Kidney tubule cell (primary cell): ENCODE measurements around the gene SKP1.

Source experiments
- DNase-seq: peaks from one replicate; pipeline ENCODE4 v3.0.0-alpha.2; 2018; ENCODE audit warnings: low spot score

SKP1 gene

DNA sequence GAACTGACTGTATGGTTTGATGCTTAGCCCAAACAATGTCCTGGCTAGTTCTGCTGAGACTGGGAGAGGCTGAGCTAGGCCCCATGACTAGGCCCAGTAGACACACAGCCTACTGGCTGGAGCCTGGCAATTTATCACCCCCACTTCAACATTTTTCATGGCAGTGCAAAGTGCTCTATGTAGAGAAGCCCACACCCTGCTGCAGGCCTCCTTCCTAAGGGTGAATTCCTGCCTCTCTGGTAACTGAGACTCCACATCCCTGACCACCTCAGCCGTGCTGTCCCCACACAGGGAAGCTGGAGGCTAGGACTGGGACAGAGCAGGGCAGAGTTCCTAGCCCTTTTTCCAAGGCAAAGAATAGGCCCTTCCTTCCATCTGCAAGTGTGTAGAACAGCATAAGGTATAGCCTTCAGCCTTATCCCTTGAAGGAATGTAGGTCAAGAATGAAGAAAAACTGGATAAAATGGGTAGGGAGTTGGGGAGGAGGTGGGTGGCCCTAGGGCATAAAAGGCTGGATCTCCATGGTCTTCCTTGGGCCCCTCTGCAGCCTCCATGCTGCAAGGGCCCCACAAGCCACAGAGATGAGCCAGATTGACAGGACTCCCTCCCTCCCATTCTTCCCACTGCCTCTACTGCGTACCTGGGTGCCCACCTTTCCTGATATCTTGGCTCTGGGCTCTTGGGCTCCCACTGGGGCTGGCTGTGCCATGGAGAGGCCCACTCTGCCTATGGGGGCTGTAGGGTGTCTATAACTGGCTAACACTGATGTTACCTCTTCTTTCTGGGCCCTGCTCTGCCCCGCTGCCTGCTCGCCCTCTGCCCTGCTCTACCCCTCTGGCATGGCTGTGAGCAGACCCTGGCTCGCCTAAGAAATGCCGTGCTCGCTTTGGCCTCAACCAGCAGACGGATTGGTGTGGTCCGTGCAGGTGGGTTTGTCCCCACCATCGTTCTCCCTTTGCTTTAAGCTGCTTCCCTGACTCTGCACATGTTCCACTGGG is 32.5 kb downstream of the SKP1 start:
- no peak for DNase-seq

DNA sequence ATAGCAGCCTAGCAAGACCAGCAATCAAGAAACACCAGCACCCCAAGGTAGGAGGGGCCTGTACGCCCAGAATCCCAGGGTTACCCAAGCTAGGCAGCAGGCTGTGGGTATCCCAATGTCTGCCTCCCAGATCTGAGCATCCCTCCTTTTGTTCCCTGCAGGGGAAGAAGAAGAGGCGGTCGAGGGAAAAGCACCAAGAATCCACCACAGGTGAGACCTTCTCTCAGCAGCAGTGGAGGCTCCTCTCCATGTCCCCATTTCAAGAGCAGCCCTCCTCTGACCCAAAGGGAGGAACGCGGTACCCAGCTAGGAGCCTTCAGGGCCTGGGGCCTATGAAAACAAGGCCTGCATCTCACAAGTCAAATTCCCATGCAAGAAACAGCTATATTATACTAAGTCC is 33.3 kb downstream of the SKP1 start:
- DNase-seq: no peak

DNA sequence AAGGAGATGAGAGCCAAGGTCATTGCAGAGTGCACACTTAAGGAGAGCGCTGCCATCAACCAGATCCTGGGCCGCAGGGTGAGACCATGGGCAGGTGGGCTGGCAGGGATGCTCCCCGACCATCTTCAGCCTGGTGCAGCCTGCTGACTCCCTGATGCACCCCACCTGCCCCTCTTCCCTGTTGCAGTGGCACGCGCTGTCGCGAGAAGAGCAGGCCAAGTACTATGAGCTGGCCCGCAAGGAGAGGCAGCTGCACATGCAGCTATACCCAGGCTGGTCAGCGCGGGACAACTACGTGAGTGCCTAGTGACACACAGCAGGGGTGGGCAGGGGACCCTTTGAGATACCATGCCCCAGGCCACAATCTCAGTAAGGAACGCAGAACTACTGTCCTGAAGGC is 33.9 kb downstream of the SKP1 start:
- DNase-seq: no peak

DNA sequence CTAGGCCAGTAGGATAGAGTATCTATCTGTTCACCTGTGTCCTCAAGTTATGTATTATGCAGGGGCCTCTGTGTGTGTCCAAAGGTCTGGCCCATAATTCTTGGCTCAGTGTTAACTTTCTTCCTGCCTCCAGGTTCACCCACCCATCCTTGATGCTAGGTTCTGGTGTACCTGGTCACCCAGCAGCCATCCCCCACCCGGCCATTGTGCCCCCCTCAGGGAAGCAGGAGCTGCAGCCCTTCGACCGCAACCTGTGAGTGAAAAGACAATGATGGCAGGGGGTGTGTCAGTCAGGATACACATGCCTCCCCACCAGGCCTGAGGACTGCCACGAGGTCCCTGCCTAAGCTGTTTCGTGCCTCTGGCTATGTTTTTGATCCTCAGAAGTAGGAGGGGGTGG is 34.7 kb downstream of the SKP1 start:
- DNase-seq: no peak

DNA sequence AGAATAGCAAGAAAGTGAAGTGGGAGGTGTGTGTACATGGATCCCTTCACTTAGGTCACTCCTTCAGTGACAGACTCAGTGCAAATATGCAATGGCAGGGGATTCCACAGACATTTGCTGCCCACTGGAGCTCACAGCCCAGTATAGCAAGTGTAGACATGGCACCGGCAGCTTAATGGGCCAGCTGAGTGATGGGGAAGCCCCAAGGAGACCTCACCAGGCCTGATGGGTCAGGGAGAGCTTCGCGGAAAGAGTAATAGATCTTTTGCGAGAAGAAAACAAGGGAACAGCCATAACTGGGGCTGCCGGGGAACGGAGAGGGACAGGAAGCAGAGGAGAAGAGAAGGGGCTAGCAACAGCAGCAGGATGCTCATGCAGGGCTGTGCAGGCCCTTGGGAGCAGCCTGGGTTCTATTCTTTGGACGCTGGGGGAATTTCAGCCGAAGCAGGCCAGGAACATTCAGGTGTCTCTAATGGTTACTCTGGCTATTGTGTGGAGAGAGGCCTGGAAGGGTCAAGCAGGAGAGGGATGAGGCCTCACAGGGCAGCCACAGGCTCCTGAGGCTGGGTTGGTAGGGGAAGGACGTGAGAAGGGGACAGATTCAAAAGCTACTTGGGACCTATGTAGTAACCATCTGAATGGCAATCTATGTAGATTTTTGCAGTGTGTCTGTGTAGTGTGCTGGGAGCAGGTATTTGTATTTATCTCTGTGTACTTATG is 35.3 kb downstream of the SKP1 start:
- DNase-seq: peak; percentile 22

DNA sequence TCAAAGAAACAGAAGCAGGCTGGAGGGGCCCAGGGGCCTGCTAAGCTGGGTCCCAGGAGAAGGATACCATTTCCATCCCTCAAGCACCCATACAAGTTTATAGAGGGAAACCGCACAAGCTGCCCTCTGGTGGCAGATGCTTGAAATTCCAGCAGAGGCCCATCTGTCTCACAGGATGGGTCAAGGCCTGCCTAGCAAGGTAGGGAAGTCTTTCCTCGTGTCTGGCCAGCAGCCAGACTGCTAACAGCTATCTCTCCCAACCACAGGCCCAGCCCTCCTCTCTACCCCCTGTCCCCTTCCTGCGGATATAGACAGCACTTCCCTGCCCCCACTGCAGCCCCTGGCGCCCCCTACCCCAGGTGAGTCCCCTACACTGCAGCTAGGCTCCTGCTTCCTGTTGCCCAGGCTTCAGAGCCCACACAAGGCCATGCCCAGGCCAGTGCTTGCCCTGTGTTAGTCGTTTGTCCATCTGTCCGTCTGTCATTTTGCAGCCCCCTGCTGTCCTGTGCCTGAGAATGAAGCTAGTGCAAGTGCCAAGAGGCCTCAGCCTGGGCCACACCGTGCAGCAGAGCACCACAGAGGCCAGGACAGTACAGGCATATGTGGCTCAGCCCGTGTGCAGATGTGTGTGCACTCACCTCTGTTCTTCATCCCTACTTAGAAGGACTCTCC is 36.1 kb downstream of the SKP1 start:
- DNase-seq: peak; percentile 84

DNA sequence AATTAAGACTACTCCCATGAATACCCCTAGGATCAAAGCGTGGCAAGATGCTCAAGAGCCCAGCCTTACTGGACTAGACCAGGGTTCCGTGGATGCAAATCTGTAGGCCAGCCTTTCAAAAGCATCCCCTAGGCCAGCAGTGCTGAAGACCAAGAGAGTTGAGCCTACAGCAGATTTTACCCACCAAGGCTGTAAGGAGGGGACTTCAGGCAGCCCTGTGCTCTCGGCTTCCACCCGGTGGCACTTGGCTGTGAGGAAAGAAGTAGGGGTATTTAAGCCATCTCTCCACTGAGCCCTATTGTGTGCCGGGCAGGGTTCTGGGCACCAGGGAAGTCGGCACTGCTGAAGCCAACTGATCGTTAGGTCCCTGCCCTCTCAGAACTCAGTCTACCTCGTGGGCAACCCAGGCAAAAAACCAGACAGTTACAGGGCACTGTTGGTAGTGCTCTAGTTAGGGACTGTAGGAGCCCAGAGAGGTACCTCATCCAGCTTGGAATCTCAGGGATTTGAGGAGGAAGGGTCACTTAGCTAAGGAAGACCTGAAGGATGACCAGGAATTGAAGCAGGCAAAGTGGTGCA is 36.8 kb downstream of the SKP1 start:
- DNase-seq: no peak

DNA sequence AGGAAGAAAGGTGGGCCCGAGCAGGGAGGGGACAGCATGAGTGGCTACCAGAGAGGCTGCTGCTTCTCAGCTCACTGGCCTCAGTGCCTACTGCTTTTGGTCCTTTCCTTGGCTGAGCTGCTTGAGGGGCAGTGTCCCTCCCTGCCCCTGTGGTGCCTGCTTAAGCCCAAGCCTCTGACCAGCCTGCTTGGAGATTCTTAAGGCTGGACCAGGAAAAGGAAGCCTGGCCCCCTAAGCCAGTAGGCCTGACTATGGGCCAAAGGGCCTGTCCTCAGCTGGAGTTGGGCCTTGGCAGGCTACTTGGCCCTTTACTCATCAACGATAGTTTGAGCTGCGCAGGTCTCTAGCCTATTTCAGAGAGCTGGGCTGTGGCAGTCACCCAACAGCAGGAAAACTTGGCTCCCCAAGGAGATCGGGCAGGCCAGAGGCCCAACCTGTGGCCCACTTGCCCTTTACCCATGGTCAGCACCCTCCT is 37.3 kb downstream of the SKP1 start:
- DNase-seq: no peak

DNA sequence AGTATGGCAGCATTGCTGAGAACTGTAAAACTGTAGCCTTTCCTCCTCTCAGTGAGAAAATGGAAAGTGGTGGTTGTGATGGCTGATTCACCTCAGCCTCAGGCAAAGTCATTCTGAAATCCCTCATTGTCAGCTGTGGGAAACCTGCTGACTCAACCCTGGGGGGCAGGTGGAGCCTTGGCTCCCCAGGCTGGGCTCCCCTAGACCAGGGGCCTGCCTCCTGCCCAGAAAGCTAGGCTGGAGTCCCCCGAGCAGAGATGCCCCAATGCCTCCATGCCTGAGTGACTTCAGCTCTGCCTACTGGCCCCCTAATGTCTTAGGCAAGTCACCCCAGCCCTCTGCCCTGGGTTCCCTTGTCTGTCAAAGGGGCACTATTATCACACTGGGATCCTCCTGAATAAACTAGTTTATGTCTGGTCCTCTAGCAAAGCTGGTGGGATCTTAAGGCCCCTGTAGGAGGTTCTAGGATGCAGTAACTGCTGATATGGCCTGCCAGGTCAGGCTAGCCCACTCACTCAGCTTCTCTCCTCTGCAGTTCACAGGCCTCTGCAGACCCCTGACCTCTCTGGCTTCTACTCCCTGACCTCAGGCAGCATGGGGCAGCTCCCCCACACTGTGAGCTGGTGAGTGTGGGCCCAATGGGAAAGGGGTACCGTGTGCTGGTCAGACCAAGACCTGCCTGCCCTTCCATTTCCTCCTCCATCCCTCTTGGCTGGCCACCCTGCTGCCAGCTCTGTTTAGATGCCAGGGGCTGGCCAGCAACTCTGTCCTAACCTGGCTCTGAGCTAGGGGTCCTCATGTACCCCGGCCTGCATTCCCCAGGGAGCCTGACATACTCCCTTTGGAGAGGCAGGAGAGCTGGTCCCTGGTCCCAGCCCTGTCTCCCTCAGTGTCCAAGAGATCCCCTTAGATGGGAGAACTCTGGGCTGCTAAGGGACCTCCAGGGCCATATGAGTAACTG is 38.1 kb downstream of the SKP1 start:
- DNase-seq: peak; percentile 71

DNA sequence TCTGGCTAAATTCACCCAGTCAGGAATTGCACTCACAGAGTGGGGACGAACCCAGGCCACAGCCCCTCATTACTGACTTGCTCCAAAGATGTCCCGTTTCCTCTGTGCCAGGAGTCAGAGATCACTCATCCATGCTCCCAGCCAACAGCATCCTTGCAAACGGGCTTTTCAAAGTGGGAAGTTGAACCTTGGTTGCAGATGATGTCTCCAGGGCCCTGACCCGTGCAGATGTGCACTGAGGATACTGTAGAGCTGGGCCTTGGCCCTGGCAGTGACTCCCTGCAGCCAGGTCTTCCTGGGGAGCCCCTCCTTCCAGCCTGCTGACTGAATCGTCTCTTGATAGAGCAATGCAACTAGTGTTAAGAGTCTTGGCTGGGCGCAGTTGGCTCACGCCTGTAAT is 40.0 kb downstream of the SKP1 start:
- DNase-seq: no peak

DNA sequence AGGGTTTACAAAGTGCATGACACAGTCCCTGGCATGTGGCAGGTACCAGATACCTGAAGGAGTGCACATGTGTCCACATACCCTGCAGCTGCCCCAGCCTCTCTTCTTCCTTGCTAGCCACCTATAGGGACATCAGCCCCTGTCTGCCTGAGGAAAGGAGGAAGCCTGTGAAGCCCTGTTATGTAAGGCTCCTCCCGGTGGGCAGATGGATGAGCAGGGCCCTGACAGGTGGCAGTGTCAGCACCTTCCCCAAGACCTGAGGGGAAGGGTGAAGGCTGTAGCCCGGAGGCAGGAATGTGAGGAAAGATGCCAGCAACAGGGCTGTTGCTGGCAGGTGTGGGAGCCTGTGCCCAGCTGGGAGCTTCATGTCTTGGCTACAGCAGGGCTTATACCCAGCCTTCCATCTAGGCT is 40.5 kb downstream of the SKP1 start:
- DNase-seq: no peak

DNA sequence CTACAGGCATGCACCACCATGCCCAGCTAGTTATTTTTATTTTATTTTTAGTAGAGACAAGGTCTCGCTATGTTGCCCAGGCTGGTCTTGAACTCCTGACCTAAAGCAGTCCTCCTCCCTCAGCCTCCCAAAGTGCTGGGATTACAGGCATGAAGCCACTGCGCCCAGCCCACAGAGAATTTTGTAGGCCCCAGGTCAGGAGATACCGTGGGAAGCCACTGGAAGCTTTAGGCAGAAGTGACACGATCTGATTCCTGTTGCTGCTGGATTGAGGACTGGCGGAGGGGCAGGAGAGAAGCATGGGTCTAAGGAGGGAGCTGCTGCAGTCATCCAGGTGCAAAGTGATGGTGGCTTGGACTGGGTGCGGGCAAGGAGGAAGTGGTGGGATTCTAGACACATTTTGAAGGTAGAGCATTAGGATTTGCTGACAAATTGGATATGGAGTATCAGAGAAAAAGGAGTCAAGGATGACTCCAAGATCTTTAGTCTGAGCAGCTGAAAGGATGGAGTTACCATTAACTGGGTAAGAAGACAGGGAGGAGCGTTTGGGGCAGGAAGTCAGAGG is 41.6 kb downstream of the SKP1 start:
- no peak for DNase-seq

DNA sequence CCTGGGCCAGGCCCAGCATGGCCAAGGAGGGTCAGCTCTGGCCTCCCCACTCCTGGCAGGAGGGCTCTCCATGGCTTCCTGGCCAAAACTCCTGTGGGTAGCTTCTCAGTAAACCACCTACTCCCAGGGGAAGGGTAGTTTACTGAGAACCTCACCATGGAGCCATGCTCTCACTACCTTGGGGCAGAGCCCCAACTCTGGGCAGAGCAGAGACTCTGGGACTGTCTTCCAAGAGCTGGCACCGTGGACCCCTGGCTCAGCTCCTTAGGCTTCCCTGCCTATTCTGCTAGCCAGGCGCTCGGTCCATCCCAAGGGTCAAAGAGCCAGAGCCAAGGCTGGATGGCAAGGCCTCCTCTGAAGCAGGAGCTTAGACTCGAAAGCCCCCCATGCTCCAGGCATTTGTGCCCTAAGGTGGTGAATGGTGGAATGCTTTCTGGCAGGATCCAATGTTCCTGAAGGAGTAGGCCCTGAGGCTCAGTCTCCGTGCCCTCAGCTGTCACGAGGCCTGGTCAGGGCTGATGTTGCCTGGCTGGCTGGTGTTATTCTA is 42.7 kb downstream of the SKP1 start:
- no peak for DNase-seq

DNA sequence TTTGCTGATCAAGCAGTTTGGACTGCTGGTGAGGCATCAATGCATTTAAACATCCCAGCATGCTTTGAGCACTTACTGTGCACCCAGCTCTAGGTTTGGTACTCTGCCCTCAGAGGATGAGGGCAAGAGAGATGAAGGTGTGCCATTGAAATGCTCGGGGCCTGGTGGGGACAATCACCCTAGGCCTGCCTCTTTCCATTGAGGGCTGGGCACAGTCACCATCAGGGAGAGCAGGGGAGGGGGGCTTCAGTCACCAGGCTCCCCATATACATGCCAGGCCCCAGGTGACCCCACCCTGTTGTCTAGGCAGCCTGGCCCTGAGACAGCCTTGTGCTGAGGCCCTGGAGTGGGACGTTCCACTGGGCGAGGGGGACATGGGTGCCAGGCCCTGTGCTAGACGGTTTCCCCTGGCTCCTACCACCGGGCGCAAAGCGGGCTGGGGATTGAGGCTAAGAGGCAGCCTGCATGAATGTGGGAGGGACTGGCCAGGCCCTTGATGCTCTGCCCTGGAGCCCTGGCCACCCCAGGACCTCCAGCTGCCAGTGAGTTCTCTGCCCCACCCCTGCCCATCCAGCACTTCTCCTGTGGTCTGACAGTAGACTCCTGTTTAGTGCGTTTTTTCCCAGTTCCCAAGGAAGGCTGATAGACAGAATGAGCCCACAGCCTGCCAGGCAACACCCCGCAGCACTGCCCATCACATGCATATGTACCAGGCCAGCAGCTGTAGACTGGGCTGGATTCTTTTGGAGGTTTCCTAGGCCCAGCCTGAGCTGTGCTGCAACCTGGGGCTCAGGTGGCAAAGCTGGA is 43.4 kb downstream of the SKP1 start:
- no peak for DNase-seq

DNA sequence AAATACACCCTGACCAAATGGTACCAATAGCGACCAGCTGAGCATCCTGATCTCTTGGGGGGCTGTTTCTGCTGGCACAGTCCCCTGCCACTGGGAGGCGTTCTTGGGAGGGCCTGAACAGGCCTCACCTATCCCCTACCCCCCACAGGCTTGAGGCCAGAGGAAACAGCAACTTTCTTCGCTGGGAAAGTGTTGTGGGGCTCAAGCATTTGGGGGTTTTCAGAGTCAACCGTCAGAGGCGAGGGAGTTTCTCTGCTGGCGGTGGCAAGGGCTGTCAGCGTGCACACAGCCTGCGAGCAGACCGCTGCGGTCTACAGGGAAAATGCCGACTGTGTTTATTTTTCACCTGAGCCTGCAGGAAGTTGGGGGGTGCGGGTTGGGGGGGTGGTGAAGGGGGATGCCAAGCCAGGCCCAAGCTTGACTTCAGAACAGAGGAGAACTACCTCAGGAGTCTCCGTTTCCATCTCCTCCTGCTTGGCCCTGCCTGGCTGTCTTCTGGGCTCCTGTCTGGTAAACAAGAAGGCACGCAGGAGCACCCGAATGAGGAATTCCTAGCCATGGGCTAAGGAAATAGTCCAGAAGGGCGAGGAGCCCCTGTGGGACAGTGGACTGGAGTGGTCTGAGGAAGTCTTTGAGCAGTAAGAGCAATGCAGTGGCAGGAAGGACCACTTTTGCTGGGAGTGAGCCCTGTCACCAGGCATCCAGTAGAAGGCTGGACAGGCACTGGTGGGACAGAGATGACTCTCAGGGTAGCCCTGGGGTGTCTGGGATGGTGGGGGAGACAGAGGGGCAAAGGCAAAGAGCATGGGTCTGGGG is 44.2 kb downstream of the SKP1 start:
- DNase-seq: no peak

DNA sequence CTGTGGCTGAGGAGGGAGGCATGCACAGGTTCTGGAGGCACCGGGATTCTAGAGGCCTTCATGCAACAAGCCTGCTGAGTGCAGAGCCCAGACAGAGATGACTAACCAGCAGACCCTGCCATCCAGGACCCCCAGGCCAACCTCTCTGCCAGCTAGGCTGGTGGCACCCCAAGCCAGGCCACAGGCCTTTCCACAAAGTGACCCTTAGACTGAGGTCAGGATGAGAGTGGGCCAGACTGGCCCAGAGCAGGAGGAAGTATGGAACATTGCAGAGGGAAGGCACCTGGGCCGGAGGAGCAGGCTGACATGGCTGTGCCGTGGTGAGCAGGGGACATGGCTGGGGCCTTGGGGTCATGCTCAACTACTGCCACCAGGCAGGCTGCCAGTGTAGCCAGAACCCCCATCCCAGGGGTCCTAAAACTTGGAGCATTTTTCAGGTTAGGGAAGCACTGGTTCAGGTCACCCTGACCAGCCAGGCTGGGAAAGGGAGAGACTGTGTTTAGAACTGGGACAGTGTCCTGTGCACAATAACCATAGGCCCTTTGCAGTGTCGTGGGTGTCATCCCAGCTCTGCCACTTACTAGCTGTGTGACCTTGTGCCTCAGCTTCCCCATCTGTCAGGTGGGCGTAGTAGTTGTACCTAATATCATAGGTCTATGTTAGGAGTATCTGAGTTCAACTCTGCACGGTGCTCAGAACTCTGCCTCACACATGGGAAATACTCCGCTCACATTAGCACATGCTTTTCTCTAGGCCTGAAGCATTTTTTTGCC is 45.0 kb downstream of the SKP1 start:
- no peak for DNase-seq

DNA sequence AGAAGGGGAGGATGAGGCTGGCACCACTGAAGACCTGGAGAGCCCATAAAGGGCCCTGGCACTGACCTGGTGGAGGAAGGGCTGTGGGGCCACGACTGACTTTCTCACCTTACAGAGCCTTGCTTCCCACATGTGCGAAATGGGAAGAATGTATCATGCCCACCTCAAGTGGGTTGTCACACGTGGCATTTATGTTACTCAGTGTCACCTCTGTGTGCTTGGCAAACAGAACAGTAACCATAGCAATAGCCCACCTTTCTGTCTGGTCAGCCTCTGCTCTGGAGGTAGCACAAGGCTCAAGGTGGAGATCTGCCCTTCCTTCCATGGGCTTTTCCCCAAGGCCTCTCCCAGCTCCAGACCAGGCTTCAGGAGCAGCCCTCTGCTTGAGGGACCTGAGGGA is 45.6 kb downstream of the SKP1 start:
- no peak for DNase-seq
